Colonic mucosa (tissue), 4 donors: ENCODE data around the gene GABPA. TPM values are rescaled to one million over a fixed set of nuclear protein-coding genes. Genes with fewer than 3 reads are reported as not detected.
A peak's percentile ranks its signal among the peaks of the same experiment; 100 is the strongest.
"Not testable (repeated sequence)": the region's sequence is repeated elsewhere in the genome, so short reads cannot be mapped to it uniquely, and the experiment has no call there.

Source experiments
- DNase-seq: peaks from one replicate; pipeline ENCODE4 v3.0.0-alpha.2; 2020
- H3K27ac ChIP-seq: fragments of 200-600 bp; one replicate; pipeline ENCODE4 v1.8.0; 2021
- H3K27me3 ChIP-seq: fragments of 200-600 bp; one replicate; pipeline ENCODE4 v1.8.0; 2021
- H3K36me3 ChIP-seq: fragments of 200-600 bp; one replicate; pipeline ENCODE4 v1.8.0; 2021
- H3K4me1 ChIP-seq: fragments of 200-600 bp; one replicate; pipeline ENCODE4 v1.8.0; 2021; ENCODE audit warnings: mild to moderate bottlenecking
- H3K4me3 ChIP-seq: fragments of 200-600 bp; one replicate; pipeline ENCODE4 v1.8.0; 2021
- H3K9ac ChIP-seq, 2 donors: one replicate each; pipeline ENCODE4 v1.7.0; 2013; ENCODE audit warnings: control low read depth in 2 of 2, low read depth in 2 of 2, low read length in 2 of 2
- H3K9me3 ChIP-seq: fragments of 200-600 bp; one replicate; pipeline ENCODE4 v1.8.0; 2021
- CTCF ChIP-seq: fragments of 200-600 bp; IDR thresholded peaks from one replicate; pipeline ENCODE4 v1.8.0; 2022; ENCODE audit warnings: antibody characterized with exemption, mild to moderate bottlenecking
- intact Hi-C: fragments of 100-400 bp; cut with DNase I; formaldehyde crosslinking; loops from one replicate; pipeline ENCODE4 v1.14.1; 2022
- total RNA-seq, 2 donors: library from RNA; stranded (reverse); fragmentation: NEBNext Ultra II Directional in 1 of 2; extraction: Animal tissue kit (Norgen Biotek cat#: 25700) in 1 of 2; gene quantifications; one replicate each; pipeline ENCODE4 v1.2.1, GENCODE V29; 2021
- donor health status: healthy.
- donor health status: DM: no; HTN: no; CAD: no.
- donor health status: DM: no; HTN: no; CAD: no.

Gene GABPA
- total RNA-seq, result 10 to 100 TPM; 23.8 to 24.9 TPM

- intact Hi-C loops, result no loop called here
- peaks cover 5% of the 10 kb centered on the region for H3K4me1 ChIP-seq
- TF ChIP-seq CTCF, result no peak
Measured at GRCh38 chr21:25734904-25735645, at the start of gene GABPA, which contains the start of gene ATP5PF. TSS of gene GABPA (plus strand) at chr21:25734972. CDS start at chr21:25741599, 6,627 bp downstream. TSS of gene ATP5PF (minus strand) at chr21:25734904. CDS start at chr21:25729794, 5,110 bp downstream.

GRCh38 chr21:25687787-25688186, 47.0 kb upstream of the GABPA start:
- H3K9ac ChIP-seq, result no peak overlapping the region
- no peaks in the 10 kb centered on the region for H3K4me1 ChIP-seq
- intact Hi-C loops, result no loop called here
- no peaks in the 10 kb centered on the region for H3K27me3 ChIP-seq
- no peaks in the 10 kb centered on the region for H3K36me3 ChIP-seq
- no peak overlapping the region for H3K4me3 ChIP-seq
- no peaks in the 10 kb centered on the region for H3K9me3 ChIP-seq
- H3K27ac ChIP-seq, result no peak overlapping the region
- DNase-seq, result no peak
- TF ChIP-seq CTCF, result no peak

More at GRCh38 chr21:25734904-25735645, at the start of gene GABPA, which contains the start of gene ATP5PF:
- H3K4me3 ChIP-seq, result peak within 1 kb of the TSS; percentile 88
- H3K36me3 ChIP-seq, result no peaks in the 10 kb centered on the region
- peak within 1 kb of the TSS; percentile 99 for H3K27ac ChIP-seq
- H3K27me3 ChIP-seq, result no peaks in the 10 kb centered on the region
- peak; percentile 98 for DNase-seq
- no peaks in the 10 kb centered on the region for H3K9me3 ChIP-seq
- H3K9ac ChIP-seq, result peak within 1 kb of the TSS; percentile 89 to 99

- H3K9me3 ChIP-seq, result no peaks in the 10 kb centered on the region
- H3K4me1 ChIP-seq, result no peaks in the 10 kb centered on the region
- no peaks in the 10 kb centered on the region for H3K36me3 ChIP-seq
- H3K27ac ChIP-seq, result no peak overlapping the region
- TF ChIP-seq CTCF, result no peak
- no peak overlapping the region for H3K9ac ChIP-seq
- intact Hi-C loops, result no loop called here
- DNase-seq, result no peak
- no peak overlapping the region for H3K4me3 ChIP-seq
- no peaks in the 10 kb centered on the region for H3K27me3 ChIP-seq
Measured at GRCh38 chr21:25688275-25689155, 46.3 kb upstream of the GABPA start.

- no peaks in the 10 kb centered on the region for H3K27me3 ChIP-seq
- no peak overlapping the region for H3K4me3 ChIP-seq
- no peaks in the 10 kb centered on the region for H3K4me1 ChIP-seq
- intact Hi-C loops, result no loop called here
- no peak overlapping the region for H3K27ac ChIP-seq
- DNase-seq, result no peak
- no peak overlapping the region for H3K9ac ChIP-seq
- no peaks in the 10 kb centered on the region for H3K9me3 ChIP-seq
- H3K36me3 ChIP-seq, result no peaks in the 10 kb centered on the region
- TF ChIP-seq CTCF, result no peak
Measured at GRCh38 chr21:25689226-25689625, 45.5 kb upstream of the GABPA start.

GRCh38 chr21:25691976-25692375, 42.8 kb upstream of the GABPA start:
- Histone ChIP-seq H3K4me3 (no peak overlapping the region), H3K27ac (no peak overlapping the region), H3K4me1 (no peaks in the 10 kb centered on the region), H3K9ac (no peak overlapping the region), H3K36me3 (no peaks in the 10 kb centered on the region), H3K9me3 (no peaks in the 10 kb centered on the region), H3K27me3 (no peaks in the 10 kb centered on the region)
- no peak for TF ChIP-seq CTCF
- DNase-seq, result no peak
- intact Hi-C loops, result no loop called here

- intact Hi-C loops, H3K9ac ChIP-seq, H3K36me3 ChIP-seq, H3K4me1 ChIP-seq, H3K27me3 ChIP-seq, H3K9me3 ChIP-seq, H3K27ac ChIP-seq, H3K4me3 ChIP-seq, DNase-seq: not testable (repeated sequence)
Measured at GRCh38 chr21:25695461-25695860, 39.3 kb upstream of the GABPA start.
